Natural killer cell treated with Interleukin-12 subunit alpha and Interleukin-12 subunit beta and Interleukin-15 and Interleukin-18, amount 100 ng/mL, for 72 hours (primary cell): ENCODE results near the gene HDGFL2. TPM values are rescaled to one million over a fixed set of nuclear protein-coding genes. Genes with fewer than 3 reads are reported as not detected.
"Not testable (repeated sequence)": the region's sequence is repeated elsewhere in the genome, so short reads cannot be mapped to it uniquely, and the experiment has no call there.

Source experiments
- ATAC-seq, 2 donors: fragments of 150-1000 bp; cut with Tn5 transposase in 1 of 2; sonication (Bioruptor Pico), chemical (Tn5 transposase) in 1 of 2; 2 replicates each; pipeline ENCODE4 v1.10.0; 2021
- DNase-seq: peaks from one replicate; pipeline ENCODE4 v3.0.0; 2022; ENCODE audit warnings: low spot score
- H3K27ac Mint-ChIP-seq, 2 donors: 1 replicate in 1 of 2; 2 replicates in 1 of 2; pipeline ENCODE4 v1.8.0; 2022; ENCODE audit warnings: mixed read lengths in 2 of 2, mild to moderate bottlenecking in 1 of 2, moderate library complexity in 1 of 2
- H3K27me3 Mint-ChIP-seq, 2 donors: 1 replicate in 1 of 2; 2 replicates in 1 of 2; pipeline ENCODE4 v1.8.0; 2022; ENCODE audit warnings: mixed read lengths in 2 of 2
- H3K36me3 Mint-ChIP-seq: one replicate; pipeline ENCODE4 v1.8.0; 2022; ENCODE audit warnings: mixed read lengths
- H3K4me1 Mint-ChIP-seq, 2 donors: 1 replicate in 1 of 2; 2 replicates in 1 of 2; pipeline ENCODE4 v1.8.0; 2022; ENCODE audit warnings: low read depth in 2 of 2, mixed read lengths in 2 of 2, mild to moderate bottlenecking in 1 of 2
- H3K4me3 Mint-ChIP-seq: one replicate; pipeline ENCODE4 v1.8.0; 2022; ENCODE audit warnings: mixed read lengths
- H3K9me3 Mint-ChIP-seq: 2 replicates; pipeline ENCODE4 v1.8.0; 2022; ENCODE audit warnings: mixed read lengths
- total RNA-seq, 2 donors: library from RNA; stranded (reverse); gene quantifications; one replicate each; pipeline ENCODE4 v1.2.3, GENCODE V29; 2022

The HDGFL2 gene
- total RNA-seq, 2 donors from 2014 or later, result 43.3 to 47.6 TPM

DNA sequence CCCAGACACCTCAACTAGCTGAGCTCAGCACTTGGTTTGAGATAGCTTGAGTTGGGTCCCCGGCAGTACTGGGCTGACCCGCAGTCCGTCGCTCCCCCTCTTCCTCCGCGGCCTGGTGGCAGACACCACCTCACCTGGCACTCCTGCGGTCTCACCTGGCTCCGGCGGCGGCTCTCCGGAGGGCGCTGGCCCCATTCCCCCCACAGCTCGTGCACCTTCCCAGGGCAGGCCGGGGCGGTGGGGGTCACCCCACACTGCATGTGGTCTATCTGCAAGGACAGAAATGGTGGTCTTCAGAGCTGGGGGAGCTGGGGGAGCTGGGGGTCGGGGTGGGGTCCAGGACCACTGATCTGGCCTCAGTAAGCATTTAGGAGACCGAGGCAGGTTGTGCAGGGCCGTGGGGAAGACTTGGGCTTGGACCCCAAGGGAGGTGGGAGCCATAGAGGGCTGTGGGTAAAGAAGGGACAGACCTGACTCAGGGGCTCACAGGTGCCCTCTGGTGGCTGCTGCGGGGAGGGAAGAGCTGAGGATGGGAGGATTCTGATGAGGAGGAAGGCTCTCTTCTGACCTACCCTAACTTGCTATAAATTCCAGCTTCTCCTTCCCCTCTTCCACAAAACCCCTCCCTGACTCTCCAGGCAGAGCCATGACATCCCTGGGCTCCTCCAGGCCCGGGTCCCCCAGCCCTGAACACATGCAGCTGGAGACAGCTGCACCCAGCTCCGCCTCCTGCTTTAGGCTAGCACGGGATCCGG, 52.9 kb downstream of the HDGFL2 start:
- no peak for DNase-seq
- H3K27ac Mint-ChIP-seq, result no peak overlapping the region
- ATAC-seq, result peak; percentile 50 to 72
- no peaks in the 10 kb centered on the region for H3K9me3 Mint-ChIP-seq
- H3K36me3 Mint-ChIP-seq, result no peaks in the 10 kb centered on the region
- H3K27me3 Mint-ChIP-seq, result no peaks in the 10 kb centered on the region
- no peaks in the 10 kb centered on the region for H3K4me1 Mint-ChIP-seq
- H3K4me3 Mint-ChIP-seq, result no peak overlapping the region

DNA sequence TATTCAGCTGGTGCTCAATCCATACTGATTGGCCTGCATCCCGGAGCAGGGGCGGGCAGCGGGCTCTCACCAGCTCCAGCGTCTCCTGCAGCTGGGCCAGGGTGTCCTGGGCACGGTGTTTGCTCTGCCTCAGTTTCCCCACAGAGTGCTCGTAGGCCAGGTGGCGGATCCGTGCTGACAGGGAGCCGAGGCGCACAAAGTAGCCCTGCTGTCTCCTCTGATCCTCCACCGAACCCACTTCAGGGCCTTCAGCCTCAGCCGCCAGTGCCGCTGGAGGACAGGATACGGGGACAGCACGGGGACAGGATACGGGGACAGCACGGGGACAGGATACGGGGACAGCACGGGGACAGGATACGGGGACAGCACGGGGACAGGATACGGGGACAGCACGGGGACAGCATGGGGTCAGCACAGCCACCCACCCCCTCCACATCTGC, 53.5 kb downstream of the HDGFL2 start:
- no peak overlapping the region for H3K4me3 Mint-ChIP-seq
- no peak overlapping the region for H3K27ac Mint-ChIP-seq
- no peaks in the 10 kb centered on the region for H3K4me1 Mint-ChIP-seq
- H3K9me3 Mint-ChIP-seq, result no peaks in the 10 kb centered on the region
- peak in 1 of 2 donors; percentile 7 for ATAC-seq
- H3K27me3 Mint-ChIP-seq, result no peaks in the 10 kb centered on the region
- no peaks in the 10 kb centered on the region for H3K36me3 Mint-ChIP-seq
- no peak for DNase-seq

DNA sequence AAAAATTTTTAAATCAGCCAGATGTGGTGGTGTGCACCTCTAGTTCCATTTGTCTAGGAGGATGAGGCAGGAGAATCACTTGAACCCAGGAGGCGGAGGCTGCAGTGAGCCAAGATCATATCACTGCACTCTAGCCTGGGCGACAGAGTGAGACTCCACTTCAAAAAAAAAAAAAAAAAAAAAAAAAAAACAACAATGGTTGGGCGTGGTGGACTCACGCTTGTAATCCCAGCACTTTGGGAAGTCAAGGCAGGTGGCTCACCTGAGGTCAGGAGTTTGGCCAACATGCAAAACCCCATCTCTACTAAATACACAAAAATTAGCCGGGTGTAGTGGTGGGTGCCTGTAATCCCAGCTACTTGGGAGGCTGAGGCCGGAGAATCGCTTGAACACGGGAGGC, 55.3 kb downstream of the HDGFL2 start:
- ATAC-seq, H3K27ac Mint-ChIP-seq, H3K36me3 Mint-ChIP-seq, H3K9me3 Mint-ChIP-seq, DNase-seq, H3K4me1 Mint-ChIP-seq, H3K27me3 Mint-ChIP-seq, H3K4me3 Mint-ChIP-seq: not testable (repeated sequence)

DNA sequence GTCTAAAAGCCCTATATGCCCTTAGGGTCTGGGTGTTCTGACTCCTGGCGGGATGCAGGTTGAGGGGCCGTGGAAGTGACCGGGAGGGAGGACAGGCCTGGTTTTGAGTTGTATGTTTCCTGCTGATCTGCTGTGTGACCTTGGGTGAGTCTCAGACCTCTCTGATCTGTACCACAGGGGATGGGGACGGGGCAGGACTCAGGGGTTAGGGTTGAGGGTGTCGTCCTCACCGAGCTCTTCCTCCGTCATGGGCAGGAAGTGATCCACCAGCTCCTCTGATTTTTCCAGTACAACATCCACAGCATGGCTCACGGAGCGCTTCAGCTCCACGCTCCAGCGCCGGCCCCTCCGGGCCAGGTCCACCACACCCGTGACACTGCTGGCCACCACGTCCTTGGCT, 56.7 kb downstream of the HDGFL2 start:
- Mint-ChIP-seq H3K27me3 (peaks cover 0 to 4% of the 10 kb centered on the region in 2 donors), H3K36me3 (no peaks in the 10 kb centered on the region), H3K9me3 (no peaks in the 10 kb centered on the region), H3K4me3 (no peak overlapping the region), H3K4me1 (no peaks in the 10 kb centered on the region), H3K27ac (no peak overlapping the region)
- no peak for ATAC-seq
- DNase-seq, result no peak

DNA sequence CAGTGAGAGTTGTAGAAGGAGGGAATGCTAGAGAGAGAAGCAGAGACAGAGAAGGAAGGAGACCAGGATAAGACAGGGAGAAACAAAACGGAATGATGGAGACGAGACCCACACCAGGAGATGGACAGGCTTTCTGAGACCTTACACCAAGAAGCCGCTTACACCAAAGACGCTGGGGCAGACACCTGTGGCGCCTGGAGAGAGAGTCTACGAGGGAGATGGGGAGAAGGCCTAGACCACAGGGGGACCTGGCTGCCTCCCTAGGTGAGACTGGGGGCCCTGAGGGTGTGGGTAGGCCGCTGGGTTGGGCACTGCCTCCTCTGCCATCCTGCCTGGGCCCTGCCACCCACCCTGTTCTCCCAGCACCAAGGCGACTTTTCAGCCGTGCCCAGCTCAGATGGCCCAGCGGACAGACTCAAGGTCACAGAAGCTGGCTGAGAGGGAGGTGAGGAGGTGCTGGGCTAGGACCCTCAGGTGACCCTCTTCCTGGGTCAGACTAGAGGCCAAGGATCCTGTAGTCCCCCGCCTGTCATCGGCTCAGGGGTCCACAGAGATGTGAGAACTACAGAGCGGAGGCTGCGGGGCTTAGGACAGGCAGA, 57.9 kb downstream of the HDGFL2 start:
- Mint-ChIP-seq H3K4me3 (no peak overlapping the region), H3K27ac (no peak overlapping the region), H3K27me3 (peaks cover 0 to 4% of the 10 kb centered on the region in 2 donors), H3K36me3 (no peaks in the 10 kb centered on the region), H3K4me1 (no peaks in the 10 kb centered on the region), H3K9me3 (no peaks in the 10 kb centered on the region)
- DNase-seq (no peak), ATAC-seq (no peak)

DNA sequence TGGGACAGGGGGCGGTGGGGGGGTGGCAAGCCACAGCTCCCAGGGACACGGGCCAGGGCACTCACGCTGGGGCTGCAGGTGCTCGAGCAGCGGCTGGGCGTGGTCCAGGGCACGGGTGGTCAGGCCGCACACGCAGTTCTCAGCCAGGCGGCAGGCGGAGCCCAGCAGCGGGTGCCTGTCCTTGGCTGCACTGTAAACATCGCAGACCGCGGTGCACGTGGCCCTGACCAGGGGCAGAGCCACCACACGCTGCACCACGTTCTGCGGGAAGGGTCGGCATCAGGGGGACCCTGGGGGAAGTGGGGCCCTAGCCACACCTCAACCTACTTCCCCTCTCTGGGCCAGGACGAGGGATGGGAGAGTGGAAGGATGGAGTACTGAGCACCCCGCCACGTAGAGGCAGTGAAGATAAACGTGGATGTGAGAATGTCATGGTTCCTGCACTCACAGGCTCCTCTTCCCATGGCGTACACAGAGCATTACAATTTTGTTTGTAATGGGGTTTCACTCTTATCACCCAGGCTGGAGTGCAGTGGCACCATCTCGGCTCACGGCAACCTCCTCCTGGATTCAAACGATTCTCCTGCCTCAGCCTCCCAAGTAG, 59.6 kb downstream of the HDGFL2 start:
- Mint-ChIP-seq H3K27ac (no peak overlapping the region), H3K36me3 (no peaks in the 10 kb centered on the region), H3K4me1 (peaks cover 0 to 3% of the 10 kb centered on the region in 2 donors), H3K27me3 (peaks cover 7% of the 10 kb centered on the region in 2 donors), H3K9me3 (no peaks in the 10 kb centered on the region), H3K4me3 (no peak overlapping the region)
- ATAC-seq, result peak in 1 of 2 donors; percentile 26
- DNase-seq, result no peak

DNA sequence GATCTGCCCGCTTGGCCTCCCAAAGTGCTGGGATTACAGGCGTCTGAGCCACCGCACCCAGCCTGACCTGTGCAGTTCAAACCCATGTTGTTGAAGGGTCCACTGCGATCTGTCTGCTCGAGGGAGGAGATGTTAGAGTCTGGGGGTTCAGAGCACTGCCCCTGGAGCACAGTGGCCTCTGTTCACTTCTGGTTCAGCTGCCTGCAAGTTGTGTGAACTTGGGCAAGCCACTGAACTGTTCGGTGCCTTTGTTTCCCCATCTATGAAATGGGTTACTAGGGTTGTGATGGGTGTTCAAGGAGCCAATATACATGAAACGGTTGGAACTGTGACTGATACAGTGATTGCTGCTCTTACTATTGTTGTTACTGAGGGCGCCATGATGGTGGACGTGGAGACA, 61.2 kb downstream of the HDGFL2 start:
- ATAC-seq (no peak), DNase-seq (no peak)
- H3K4me1 Mint-ChIP-seq, result peaks cover 0 to 3% of the 10 kb centered on the region in 2 donors
- no peaks in the 10 kb centered on the region for H3K36me3 Mint-ChIP-seq
- no peak overlapping the region for H3K27ac Mint-ChIP-seq
- no peak overlapping the region for H3K4me3 Mint-ChIP-seq
- H3K9me3 Mint-ChIP-seq, result no peaks in the 10 kb centered on the region
- peaks cover 7% of the 10 kb centered on the region in 2 donors for H3K27me3 Mint-ChIP-seq

DNA sequence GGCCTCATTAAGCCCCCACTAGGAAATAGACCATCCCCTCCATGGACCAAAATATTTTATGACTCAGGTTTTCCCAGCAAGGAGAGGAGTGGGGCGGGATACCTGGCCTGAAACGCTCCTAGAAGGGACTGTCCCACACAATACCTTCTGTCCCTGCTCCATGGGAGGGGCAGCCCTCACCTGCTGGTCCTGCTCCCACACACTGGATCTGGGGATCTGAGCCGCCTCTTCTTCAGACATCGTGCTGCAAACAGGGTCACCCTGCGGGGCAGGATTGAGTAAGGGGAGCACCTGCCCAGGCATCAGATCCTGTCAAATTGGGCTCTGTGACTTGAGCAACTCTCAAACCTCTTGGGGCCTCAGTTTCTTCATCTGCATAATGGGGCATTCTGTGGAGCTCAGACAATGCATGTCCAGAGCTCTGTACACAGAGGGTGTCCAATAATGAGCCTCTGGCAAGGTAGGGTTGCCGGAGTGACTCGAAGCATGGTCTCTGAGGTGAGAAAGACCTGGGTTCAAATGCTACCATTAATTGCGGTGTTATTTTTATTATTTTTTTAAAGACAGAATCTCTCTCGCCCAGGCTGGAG, 61.8 kb downstream of the HDGFL2 start:
- H3K36me3 Mint-ChIP-seq, result no peaks in the 10 kb centered on the region
- H3K4me1 Mint-ChIP-seq, result peaks cover 0 to 3% of the 10 kb centered on the region in 2 donors
- DNase-seq (no peak), ATAC-seq (no peak)
- no peak overlapping the region for H3K4me3 Mint-ChIP-seq
- no peak overlapping the region for H3K27ac Mint-ChIP-seq
- no peaks in the 10 kb centered on the region for H3K9me3 Mint-ChIP-seq
- H3K27me3 Mint-ChIP-seq, result peaks cover 7 to 8% of the 10 kb centered on the region in 2 donors

DNA sequence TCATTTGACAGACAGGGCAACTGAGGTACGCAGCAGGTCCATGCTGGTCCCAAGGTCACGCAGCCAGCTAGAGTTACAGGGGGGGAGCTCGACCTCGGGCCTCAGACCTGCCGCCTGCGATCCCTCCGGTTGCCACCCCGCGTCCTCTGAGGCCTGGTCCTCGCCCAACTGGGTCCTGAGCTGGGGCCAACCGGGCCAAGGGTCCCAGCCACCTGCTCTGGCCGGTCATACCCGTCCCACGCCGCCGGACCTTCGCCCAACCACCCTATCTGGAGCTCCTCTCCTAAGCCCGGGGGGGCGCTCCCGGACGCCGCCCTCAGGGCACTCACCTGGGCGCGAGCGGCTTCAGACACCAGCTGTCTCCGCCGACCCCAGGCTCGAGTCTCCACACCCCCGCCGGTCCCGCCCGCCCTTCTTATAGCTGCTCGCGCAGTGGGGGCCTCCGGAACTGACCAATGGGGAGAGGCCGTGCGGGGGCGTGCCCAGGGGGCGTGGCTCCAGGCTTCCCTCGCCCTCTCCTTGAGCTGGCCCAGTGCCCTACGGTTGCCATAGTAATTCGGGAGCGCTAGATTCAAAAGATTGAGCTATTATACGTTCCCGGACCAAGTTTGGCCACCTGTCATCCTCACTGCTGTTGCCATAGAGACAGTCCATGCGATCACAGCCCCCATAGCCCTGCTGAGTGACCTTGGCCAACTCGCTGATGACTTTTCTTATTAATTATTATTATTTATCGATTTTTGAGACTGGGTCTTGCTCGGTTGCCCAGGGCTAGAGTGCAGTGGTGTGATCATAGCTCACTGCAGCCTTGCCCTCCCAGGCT, 63.0 kb downstream of the HDGFL2 start, which contains the start of gene PLIN5:
PLIN5 (minus strand) TSS at position 389 of the 823 bp plus-strand sequence. CDS start 1,150 bp downstream, outside the sequence.
- Mint-ChIP-seq H3K4me1 (peaks cover 0 to 7% of the 10 kb centered on the region in 2 donors), H3K27me3 (peaks cover 7 to 14% of the 10 kb centered on the region in 2 donors), H3K9me3 (no peaks in the 10 kb centered on the region), H3K27ac (no peak within 1 kb of the TSS), H3K36me3 (no peaks in the 10 kb centered on the region), H3K4me3 (no peak within 1 kb of the TSS)
- no peak for DNase-seq
- peak; percentile 31 to 70 for ATAC-seq

DNA sequence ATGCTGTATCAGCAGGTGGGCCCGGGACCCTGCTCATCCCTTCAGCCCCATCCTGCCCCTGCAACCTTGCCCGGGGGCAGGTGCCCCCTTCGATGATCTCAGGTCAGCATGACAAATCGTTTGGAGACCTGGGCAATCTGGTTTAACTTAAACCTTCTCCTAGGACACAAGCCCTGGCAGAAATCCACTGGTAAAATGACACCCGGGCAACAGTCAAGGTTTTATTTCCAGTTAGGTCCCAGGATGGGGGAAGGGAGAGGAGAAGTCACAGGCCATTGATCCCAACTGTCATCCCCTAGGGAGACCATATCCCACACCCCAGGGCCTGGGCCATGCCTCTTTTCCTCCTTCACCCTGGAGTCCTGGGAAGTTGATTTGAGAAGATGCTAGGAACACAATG, 64.7 kb downstream of the HDGFL2 start:
- Mint-ChIP-seq H3K4me3 (no peak overlapping the region), H3K4me1 (peaks cover 0 to 9% of the 10 kb centered on the region in 2 donors), H3K27ac (no peak overlapping the region), H3K27me3 (peaks cover 7 to 14% of the 10 kb centered on the region in 2 donors), H3K9me3 (no peaks in the 10 kb centered on the region), H3K36me3 (no peaks in the 10 kb centered on the region)
- DNase-seq, result no peak
- ATAC-seq, result no peak

DNA sequence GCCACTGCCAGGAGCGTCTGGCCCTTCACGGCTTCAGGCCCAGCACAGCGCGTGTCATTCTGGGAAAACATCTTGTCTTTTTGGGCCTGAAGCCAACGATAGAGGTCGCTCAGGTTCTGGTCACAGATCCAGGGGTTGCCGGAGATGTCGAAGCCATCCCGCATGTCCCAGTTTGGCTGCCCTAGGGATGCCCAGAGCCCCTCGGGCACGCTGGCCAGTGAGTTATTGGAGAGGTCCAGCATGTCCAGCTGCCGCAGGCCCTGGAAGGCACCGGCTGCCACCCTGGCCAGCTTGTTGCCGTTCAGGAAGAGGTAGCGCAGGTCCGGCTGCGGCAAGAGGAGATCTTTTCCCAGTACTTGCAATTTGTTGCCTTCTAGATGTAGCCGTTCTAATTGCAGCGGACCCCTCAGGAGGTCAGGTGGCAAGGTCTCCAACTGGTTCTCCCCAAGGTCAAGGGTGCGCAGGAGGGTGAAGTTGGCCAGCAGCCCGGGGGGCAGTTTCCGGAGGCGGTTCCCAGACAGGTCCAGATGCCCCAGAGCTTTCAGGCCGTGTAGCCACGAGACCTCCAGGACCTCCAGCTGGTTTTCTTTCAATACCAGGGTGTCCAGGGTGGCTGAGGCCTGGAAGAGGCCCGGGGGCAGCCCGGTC, 66.0 kb downstream of the HDGFL2 start:
- no peak overlapping the region for H3K4me3 Mint-ChIP-seq
- no peak overlapping the region for H3K27ac Mint-ChIP-seq
- DNase-seq (no peak), ATAC-seq (no peak)
- peaks cover 7 to 14% of the 10 kb centered on the region in 2 donors for H3K27me3 Mint-ChIP-seq
- peaks cover 0 to 9% of the 10 kb centered on the region in 2 donors for H3K4me1 Mint-ChIP-seq
- no peaks in the 10 kb centered on the region for H3K36me3 Mint-ChIP-seq
- H3K9me3 Mint-ChIP-seq, result no peaks in the 10 kb centered on the region

DNA sequence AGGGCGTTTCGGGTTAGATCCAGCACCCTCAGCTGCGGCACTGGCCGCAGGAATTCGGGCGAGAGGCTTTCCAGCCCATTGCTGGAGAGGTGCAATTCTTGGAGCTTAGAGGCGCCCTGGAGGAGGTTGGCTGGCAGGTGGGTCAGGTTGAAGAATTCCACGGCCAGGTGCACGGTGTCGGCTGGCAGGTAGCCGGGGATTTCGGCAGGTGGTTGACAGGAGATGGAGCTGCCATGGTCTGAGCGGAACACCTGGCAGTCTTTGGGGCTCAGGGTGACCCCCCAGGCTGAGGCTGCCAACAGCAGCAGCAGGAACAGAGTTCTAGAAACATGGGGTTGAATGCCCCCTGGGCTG, 66.5 kb downstream of the HDGFL2 start:
- no peaks in the 10 kb centered on the region for H3K36me3 Mint-ChIP-seq
- ATAC-seq (no peak), DNase-seq (no peak)
- peaks cover 7 to 10% of the 10 kb centered on the region in 2 donors for H3K27me3 Mint-ChIP-seq
- H3K9me3 Mint-ChIP-seq, result no peaks in the 10 kb centered on the region
- H3K4me1 Mint-ChIP-seq, result peaks cover 0 to 9% of the 10 kb centered on the region in 2 donors
- no peak overlapping the region for H3K4me3 Mint-ChIP-seq
- no peak overlapping the region for H3K27ac Mint-ChIP-seq

DNA sequence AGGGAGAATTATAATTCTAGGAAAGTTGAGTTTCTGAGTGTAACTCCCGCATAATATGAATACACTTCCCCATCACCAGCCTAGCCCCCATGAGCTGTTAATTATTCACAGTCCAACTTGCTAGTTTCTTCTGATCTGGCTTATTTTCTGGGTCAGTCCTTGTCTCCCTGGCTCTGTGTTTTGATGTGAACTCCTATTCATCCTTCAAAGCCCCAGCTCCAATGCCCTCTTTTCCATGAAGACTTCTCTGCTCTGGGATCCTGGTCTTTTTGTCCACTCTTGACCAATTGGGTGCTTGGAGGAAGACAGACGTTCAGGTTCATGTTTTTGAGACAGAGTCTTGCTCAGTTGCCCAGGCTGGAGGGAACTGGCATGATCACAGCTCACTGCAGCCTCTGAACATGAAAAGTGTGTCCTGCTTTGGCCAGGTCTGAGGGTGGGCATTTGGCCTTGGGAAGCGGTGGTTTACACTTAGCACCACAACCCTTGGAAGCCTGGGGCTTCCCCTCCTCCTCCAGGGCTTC, 67.1 kb downstream of the HDGFL2 start:
- Mint-ChIP-seq H3K27me3 (peaks cover 7 to 10% of the 10 kb centered on the region in 2 donors), H3K9me3 (no peaks in the 10 kb centered on the region), H3K36me3 (no peaks in the 10 kb centered on the region), H3K27ac (no peak overlapping the region), H3K4me1 (peaks cover 0 to 9% of the 10 kb centered on the region in 2 donors), H3K4me3 (no peak overlapping the region)
- DNase-seq (no peak), ATAC-seq (no peak)
